Parathyroid adenoma (tissue), 2 donors: Measurements from ENCODE around the gene MTG2.

Experiments
- H2AFZ ChIP-seq: fragments of 300-600 bp; sonication (generic); one replicate; pipeline ENCODE4 v1.7.0; 2017; ENCODE audit warnings: antibody characterized with exemption, mild to moderate bottlenecking
- H3K27ac ChIP-seq: fragments of 300-600 bp; sonication (generic); one replicate; pipeline ENCODE4 v1.7.0; 2017
- H3K27me3 ChIP-seq: fragments of 300-600 bp; sonication (generic); one replicate; pipeline ENCODE4 v1.7.0; 2017; ENCODE audit warnings: low read length; ENCODE audit not compliant: control insufficient read depth, insufficient read depth
- H3K36me3 ChIP-seq: fragments of 300-600 bp; sonication (generic); one replicate; pipeline ENCODE4 v1.7.0; 2017; ENCODE audit warnings: low read length; ENCODE audit not compliant: control insufficient read depth, insufficient read depth
- H3K4me1 ChIP-seq: fragments of 300-600 bp; sonication (generic); one replicate; pipeline ENCODE4 v1.7.0; 2017; ENCODE audit warnings: control low read depth
- H3K4me2 ChIP-seq: fragments of 300-600 bp; sonication (generic); one replicate; pipeline ENCODE4 v1.7.0; 2017; ENCODE audit warnings: low read length
- H3K4me3 ChIP-seq: fragments of 300-600 bp; sonication (generic); one replicate; pipeline ENCODE4 v1.7.0; 2017; ENCODE audit warnings: low read depth, low read length
- H3K79me2 ChIP-seq: fragments of 300-600 bp; sonication (generic); one replicate; pipeline ENCODE4 v1.7.0; 2017; ENCODE audit warnings: control low read depth
- H3K9ac ChIP-seq: fragments of 300-600 bp; sonication (generic); one replicate; pipeline ENCODE4 v1.7.0; 2017; ENCODE audit warnings: mild to moderate bottlenecking
- H3K9me3 ChIP-seq: fragments of 300-600 bp; sonication (generic); one replicate; pipeline ENCODE4 v1.7.0; 2017; ENCODE audit warnings: low read length; ENCODE audit not compliant: control insufficient read depth
- TF ChIP-seq, protein P1 (sequence below): fragments of 300-600 bp; sonication (generic); IDR thresholded peaks from one replicate; pipeline ENCODE4 v1.7.0; 2017; ENCODE audit warnings: antibody characterized with exemption, mild to moderate bottlenecking
- donor health status: primary hyperparathyroidism.

Gene MTG2

DNA sequence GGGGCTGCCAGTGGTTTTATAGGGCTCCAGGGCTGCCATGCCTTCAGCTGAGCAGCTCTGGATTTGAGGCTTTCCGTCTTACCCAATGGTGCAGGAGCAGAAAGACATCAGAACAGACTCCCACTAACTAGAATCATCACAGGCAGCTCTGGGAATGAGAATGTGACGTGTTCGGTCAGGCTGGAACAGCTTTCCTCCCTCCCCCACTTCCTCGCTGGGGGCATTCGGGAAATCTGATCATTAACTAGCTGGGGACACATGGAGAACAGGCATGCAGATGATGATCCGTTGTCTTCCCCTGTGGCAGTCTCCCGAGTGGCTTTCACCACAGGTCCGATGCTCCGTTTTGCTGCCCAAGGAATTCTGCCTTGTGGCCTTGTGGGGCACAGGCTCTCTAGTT, 5.5 kb upstream of the MTG2 start:
- H3K27ac ChIP-seq, result no peak overlapping the region
- no peaks in the 10 kb centered on the region for H3K79me2 ChIP-seq
- no peak overlapping the region for H3K4me2 ChIP-seq
- no peaks in the 10 kb centered on the region for H3K36me3 ChIP-seq
- no peak overlapping the region for H3K9ac ChIP-seq
- no peaks in the 10 kb centered on the region for H3K27me3 ChIP-seq
- no peak overlapping the region for H2AFZ ChIP-seq
- no peaks in the 10 kb centered on the region for H3K4me1 ChIP-seq
- no peaks in the 10 kb centered on the region for H3K9me3 ChIP-seq
- TF ChIP-seq, protein P1, sequence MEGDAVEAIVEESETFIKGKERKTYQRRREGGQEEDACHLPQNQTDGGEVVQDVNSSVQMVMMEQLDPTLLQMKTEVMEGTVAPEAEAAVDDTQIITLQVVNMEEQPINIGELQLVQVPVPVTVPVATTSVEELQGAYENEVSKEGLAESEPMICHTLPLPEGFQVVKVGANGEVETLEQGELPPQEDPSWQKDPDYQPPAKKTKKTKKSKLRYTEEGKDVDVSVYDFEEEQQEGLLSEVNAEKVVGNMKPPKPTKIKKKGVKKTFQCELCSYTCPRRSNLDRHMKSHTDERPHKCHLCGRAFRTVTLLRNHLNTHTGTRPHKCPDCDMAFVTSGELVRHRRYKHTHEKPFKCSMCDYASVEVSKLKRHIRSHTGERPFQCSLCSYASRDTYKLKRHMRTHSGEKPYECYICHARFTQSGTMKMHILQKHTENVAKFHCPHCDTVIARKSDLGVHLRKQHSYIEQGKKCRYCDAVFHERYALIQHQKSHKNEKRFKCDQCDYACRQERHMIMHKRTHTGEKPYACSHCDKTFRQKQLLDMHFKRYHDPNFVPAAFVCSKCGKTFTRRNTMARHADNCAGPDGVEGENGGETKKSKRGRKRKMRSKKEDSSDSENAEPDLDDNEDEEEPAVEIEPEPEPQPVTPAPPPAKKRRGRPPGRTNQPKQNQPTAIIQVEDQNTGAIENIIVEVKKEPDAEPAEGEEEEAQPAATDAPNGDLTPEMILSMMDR, result no peak
- no peak overlapping the region for H3K4me3 ChIP-seq

DNA sequence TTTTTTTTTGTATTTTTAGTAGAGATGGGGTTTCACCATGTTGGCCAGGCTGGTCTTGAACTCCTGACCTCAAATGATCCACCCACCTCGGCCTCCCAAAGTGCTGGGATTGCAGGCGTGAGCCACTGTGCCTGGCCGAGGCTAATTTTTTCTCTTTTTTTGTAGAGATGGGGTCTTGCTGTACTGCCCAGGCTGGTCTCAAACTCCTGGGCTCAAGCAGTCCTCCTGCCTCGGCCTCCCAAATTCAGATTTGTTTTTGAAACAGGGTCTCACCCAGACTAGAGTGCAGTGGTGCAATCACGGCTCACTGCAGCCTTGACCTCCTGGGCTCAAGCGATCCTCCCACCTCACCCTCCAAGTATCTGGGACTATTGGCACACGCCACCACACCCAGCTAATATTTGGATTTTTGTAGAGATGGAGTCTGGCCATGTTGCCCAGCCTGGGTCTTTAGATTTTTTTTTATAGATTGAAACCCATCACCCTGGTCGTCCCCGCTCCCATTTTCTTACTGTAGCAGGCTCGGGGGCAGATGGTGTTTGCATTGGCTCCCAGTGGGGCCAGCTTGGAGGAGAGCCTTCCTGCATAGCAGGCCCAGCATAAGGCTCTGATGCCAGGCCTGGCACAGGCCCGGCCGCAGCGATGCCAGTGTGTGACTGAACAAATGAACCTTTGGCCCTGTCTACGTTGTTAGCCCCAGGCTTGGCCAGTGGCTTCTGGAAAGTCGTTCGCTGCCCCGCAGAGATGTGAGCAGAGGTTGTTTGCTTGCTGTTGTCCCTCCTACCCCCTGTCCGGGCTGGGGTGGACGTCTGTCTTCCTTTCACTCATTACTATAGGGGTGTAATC, 4.3 kb upstream of the MTG2 start:
- TF ChIP-seq, protein P1, result no peak
- H2AFZ ChIP-seq, result no peak overlapping the region
- peaks cover 7% of the 10 kb centered on the region for H3K79me2 ChIP-seq
- H3K27ac ChIP-seq, result no peak overlapping the region
- H3K36me3 ChIP-seq, result no peaks in the 10 kb centered on the region
- no peaks in the 10 kb centered on the region for H3K9me3 ChIP-seq
- H3K4me3 ChIP-seq, result no peak overlapping the region
- H3K4me1 ChIP-seq, result no peaks in the 10 kb centered on the region
- H3K9ac ChIP-seq, result no peak overlapping the region
- H3K4me2 ChIP-seq, result no peak overlapping the region
- no peaks in the 10 kb centered on the region for H3K27me3 ChIP-seq

DNA sequence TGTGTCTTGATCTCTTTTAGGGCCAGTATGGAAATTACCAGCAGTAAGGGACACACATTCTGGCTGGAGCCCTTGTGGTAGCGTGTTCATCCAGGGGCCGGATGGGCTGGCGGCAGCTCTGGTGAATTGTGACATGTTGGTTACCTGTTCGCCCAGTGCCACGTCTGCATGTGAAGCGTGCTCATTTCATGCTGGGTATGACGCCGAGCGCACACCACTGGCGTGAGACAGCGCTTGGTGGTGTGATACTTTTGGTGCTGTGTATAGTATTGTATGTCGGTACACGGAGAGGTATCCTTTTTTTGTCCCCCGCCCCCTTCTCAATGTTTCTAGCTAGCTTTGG, 3.7 kb upstream of the MTG2 start:
- H3K79me2 ChIP-seq, result peaks cover 11% of the 10 kb centered on the region
- H3K9ac ChIP-seq, result no peak overlapping the region
- H3K36me3 ChIP-seq, result no peaks in the 10 kb centered on the region
- H3K4me3 ChIP-seq, result no peak overlapping the region
- peaks cover 4% of the 10 kb centered on the region for H3K4me1 ChIP-seq
- no peaks in the 10 kb centered on the region for H3K9me3 ChIP-seq
- TF ChIP-seq, protein P1, result no peak
- H3K27ac ChIP-seq, result no peak overlapping the region
- H2AFZ ChIP-seq, result no peak overlapping the region
- H3K27me3 ChIP-seq, result no peaks in the 10 kb centered on the region
- no peak overlapping the region for H3K4me2 ChIP-seq

DNA sequence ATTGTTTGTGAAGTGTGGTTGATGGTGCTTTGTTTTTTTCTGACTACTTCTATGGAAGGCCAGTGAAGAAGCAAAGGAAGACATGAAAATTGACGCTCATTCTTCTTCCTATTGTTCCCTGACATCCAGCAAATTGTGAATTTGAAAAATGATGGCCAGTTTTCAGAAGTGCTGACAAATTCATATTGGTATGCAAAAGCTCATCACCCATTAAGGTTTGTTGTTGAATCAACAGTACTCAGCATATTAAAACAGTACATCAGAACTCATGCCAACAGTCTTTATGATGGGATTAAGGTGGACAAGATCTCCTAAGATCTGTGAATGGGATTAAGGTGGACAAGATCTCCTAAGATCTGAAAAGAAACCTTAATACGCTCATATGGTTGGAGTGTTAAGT, 1.0 kb upstream of the MTG2 start:
- Histone ChIP-seq H3K9me3 (no peaks in the 10 kb centered on the region), H3K36me3 (no peaks in the 10 kb centered on the region), H3K27me3 (no peaks in the 10 kb centered on the region), H2AFZ (peak overlapping the region; percentile 86), H3K27ac (no peak overlapping the region), H3K9ac (no peak overlapping the region), H3K4me1 (peaks cover 4% of the 10 kb centered on the region), H3K4me2 (peak overlapping the region; percentile 100), H3K4me3 (peak overlapping the region; percentile 96), H3K79me2 (peaks cover 20% of the 10 kb centered on the region)
- TF ChIP-seq, protein P1, result no peak
